ENCODE measurements around the gene KCNC1.

Gene KCNC1

GRCh38 chr11:17775035-17775348, 40.4 kb downstream of the KCNC1 start:
- Histone ChIP-seq H3K4me3 (ENCODE audit: low read length) (no peak overlapping the region), H3K36me3 (ENCODE audit: control insufficient read depth, insufficient read depth, low read length) (no peaks in the 10 kb centered on the region), H3K9ac (ENCODE audit: low read length) (no peak overlapping the region), H3K9me3 (ENCODE audit: control insufficient read depth, low read length) (no peaks in the 10 kb centered on the region), H3K4me1 (ENCODE audit: control insufficient read depth, insufficient read depth, low read length) (peaks cover 12% of the 10 kb centered on the region), H3K27me3 (ENCODE audit: control insufficient read depth, insufficient read depth, low read length) (no peaks in the 10 kb centered on the region)

- peaks cover 5% of the 10 kb centered on the region for H3K4me1 ChIP-seq (ENCODE audit: control insufficient read depth, insufficient read depth, low read length)
- no peaks in the 10 kb centered on the region for H3K9me3 ChIP-seq (ENCODE audit: control insufficient read depth, low read length)
- no peaks in the 10 kb centered on the region for H3K27me3 ChIP-seq (ENCODE audit: control insufficient read depth, insufficient read depth, low read length)
- no peaks in the 10 kb centered on the region for H3K36me3 ChIP-seq (ENCODE audit: control insufficient read depth, insufficient read depth, low read length)
- no peak overlapping the region for H3K9ac ChIP-seq (ENCODE audit: low read length)
- no peak overlapping the region for H3K4me3 ChIP-seq (ENCODE audit: low read length)
These were observed 41.1 kb downstream of the KCNC1 start for GRCh38 chr11:17775507-17776211.

DNA sequence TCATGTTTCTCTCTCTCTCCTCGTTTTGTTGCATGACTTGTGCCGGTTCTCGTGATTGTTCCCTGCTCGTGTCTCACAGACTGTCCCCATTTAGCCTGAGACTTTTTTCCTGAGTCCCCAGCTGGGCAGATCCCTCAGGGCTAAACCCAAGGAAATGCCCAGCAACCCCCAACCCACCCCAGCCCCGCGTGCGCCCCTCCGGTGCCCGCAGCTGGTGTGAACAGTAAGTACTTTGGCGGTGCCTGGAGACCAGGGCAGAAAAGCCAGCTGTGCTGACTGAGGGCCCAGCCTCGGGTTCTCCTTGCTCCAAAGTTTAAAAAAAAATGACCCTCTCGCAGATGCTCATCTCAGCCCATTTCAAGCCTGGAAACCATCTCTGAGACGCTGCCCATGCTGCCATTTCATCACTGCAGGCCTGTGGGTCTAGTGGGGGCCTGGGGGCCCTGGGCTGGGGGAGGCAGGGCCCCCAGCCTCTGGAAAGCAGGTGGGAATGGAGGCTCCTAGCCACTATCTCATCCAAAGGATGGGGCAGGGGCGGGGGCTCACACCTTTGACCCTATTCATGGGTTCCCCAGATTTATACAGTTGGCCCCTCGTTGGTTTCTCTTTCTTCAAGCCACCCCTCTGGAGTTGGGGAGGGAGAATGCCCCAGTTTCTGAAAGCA, 41.8 kb downstream of the KCNC1 start:
- H3K36me3 ChIP-seq (ENCODE audit: control insufficient read depth, insufficient read depth, low read length), result no peaks in the 10 kb centered on the region
- H3K27me3 ChIP-seq (ENCODE audit: control insufficient read depth, insufficient read depth, low read length), result no peaks in the 10 kb centered on the region
- no peak overlapping the region for H3K9ac ChIP-seq (ENCODE audit: low read length)
- no peak overlapping the region for H3K4me3 ChIP-seq (ENCODE audit: low read length)
- H3K4me1 ChIP-seq (ENCODE audit: control insufficient read depth, insufficient read depth, low read length), result no peaks in the 10 kb centered on the region
- no peaks in the 10 kb centered on the region for H3K9me3 ChIP-seq (ENCODE audit: control insufficient read depth, low read length)

GRCh38 chr11:17777086-17777737, 42.6 kb downstream of the KCNC1 start:
- Histone ChIP-seq H3K9ac (ENCODE audit: low read length) (no peak overlapping the region), H3K4me1 (ENCODE audit: control insufficient read depth, insufficient read depth, low read length) (no peaks in the 10 kb centered on the region), H3K36me3 (ENCODE audit: control insufficient read depth, insufficient read depth, low read length) (no peaks in the 10 kb centered on the region), H3K27me3 (ENCODE audit: control insufficient read depth, insufficient read depth, low read length) (no peaks in the 10 kb centered on the region), H3K9me3 (ENCODE audit: control insufficient read depth, low read length) (no peaks in the 10 kb centered on the region), H3K4me3 (ENCODE audit: low read length) (no peak overlapping the region)

DNA sequence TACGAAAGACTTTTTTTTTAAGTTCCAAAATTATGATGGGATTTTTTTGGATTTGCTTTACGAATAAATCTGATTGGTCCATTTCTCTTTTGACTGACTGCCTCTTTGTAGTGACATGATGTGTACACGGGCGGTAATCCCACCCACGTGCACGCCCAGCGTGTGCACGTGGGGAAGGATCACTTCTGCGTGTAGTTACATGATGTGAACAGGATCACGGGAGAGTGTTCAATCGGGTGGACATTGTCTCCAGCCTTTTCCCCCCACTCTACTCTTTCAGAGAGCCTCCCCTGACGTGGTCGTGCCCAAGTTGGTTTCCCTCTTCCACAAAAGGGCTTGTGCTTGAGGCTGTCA, 43.1 kb downstream of the KCNC1 start:
- Histone ChIP-seq H3K9me3 (ENCODE audit: control insufficient read depth, low read length) (no peaks in the 10 kb centered on the region), H3K27me3 (ENCODE audit: control insufficient read depth, insufficient read depth, low read length) (no peaks in the 10 kb centered on the region), H3K4me1 (ENCODE audit: control insufficient read depth, insufficient read depth, low read length) (no peaks in the 10 kb centered on the region), H3K36me3 (ENCODE audit: control insufficient read depth, insufficient read depth, low read length) (no peaks in the 10 kb centered on the region), H3K9ac (ENCODE audit: low read length) (no peak overlapping the region), H3K4me3 (ENCODE audit: low read length) (no peak overlapping the region)

GRCh38 chr11:17778352-17778751, 43.8 kb downstream of the KCNC1 start:
- Histone ChIP-seq H3K27me3 (ENCODE audit: control insufficient read depth, insufficient read depth, low read length) (no peaks in the 10 kb centered on the region), H3K4me3 (ENCODE audit: low read length) (no peak overlapping the region), H3K36me3 (ENCODE audit: control insufficient read depth, insufficient read depth, low read length) (no peaks in the 10 kb centered on the region), H3K4me1 (ENCODE audit: control insufficient read depth, insufficient read depth, low read length) (no peaks in the 10 kb centered on the region), H3K9ac (ENCODE audit: low read length) (no peak overlapping the region), H3K9me3 (ENCODE audit: control insufficient read depth, low read length) (no peaks in the 10 kb centered on the region)

- no peaks in the 10 kb centered on the region for H3K36me3 ChIP-seq (ENCODE audit: control insufficient read depth, insufficient read depth, low read length)
- H3K9me3 ChIP-seq (ENCODE audit: control insufficient read depth, low read length), result no peaks in the 10 kb centered on the region
- no peak overlapping the region for H3K4me3 ChIP-seq (ENCODE audit: low read length)
- H3K4me1 ChIP-seq (ENCODE audit: control insufficient read depth, insufficient read depth, low read length), result no peaks in the 10 kb centered on the region
- no peaks in the 10 kb centered on the region for H3K27me3 ChIP-seq (ENCODE audit: control insufficient read depth, insufficient read depth, low read length)
- no peak overlapping the region for H3K9ac ChIP-seq (ENCODE audit: low read length)
These were observed 44.6 kb downstream of the KCNC1 start for GRCh38 chr11:17778956-17779860.

DNA sequence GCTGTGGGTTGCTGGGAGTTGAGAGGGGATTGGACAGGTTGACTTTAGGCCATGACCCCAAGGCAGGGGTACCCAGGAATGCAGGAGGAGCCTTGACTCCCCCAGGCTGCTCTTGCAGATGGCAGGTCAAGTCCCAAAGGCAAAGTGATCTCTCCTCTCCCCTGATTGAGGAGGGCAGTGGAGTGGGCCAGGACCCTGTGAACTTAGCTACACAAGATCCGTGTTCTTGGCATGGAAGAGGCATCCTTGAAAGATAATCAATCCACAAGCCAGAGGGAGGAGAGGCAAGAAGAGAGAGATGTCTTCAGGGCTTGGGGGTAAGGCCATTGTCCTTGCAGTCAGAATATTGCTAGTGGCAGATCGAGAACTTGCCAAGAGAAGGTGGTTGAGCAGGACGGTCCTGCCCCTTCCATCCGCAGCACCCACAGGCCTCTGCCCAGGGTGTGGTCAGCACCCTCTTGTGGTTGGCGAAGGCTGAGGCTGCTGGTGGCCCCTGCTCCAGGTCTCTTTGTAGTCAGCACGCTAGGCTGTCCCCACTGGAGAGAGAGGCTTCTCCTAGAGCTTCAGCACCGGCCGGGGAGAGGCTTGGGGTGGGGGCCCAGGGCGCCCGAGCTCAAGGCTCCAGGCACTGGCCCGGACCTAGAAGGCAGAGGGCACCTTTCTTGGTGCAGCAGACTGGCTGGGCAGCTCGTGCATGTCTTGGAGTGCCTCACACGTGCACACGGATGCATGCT, 45.4 kb downstream of the KCNC1 start:
- H3K36me3 ChIP-seq (ENCODE audit: control insufficient read depth, insufficient read depth, low read length), result no peaks in the 10 kb centered on the region
- no peak overlapping the region for H3K9ac ChIP-seq (ENCODE audit: low read length)
- H3K27me3 ChIP-seq (ENCODE audit: control insufficient read depth, insufficient read depth, low read length), result no peaks in the 10 kb centered on the region
- no peaks in the 10 kb centered on the region for H3K4me1 ChIP-seq (ENCODE audit: control insufficient read depth, insufficient read depth, low read length)
- H3K4me3 ChIP-seq (ENCODE audit: low read length), result no peak overlapping the region
- H3K9me3 ChIP-seq (ENCODE audit: control insufficient read depth, low read length), result no peaks in the 10 kb centered on the region

- no peaks in the 10 kb centered on the region for H3K36me3 ChIP-seq (ENCODE audit: control insufficient read depth, insufficient read depth, low read length)
- H3K4me1 ChIP-seq (ENCODE audit: control insufficient read depth, insufficient read depth, low read length), result no peaks in the 10 kb centered on the region
- no peaks in the 10 kb centered on the region for H3K9me3 ChIP-seq (ENCODE audit: control insufficient read depth, low read length)
- no peak overlapping the region for H3K4me3 ChIP-seq (ENCODE audit: low read length)
- H3K9ac ChIP-seq (ENCODE audit: low read length), result no peak overlapping the region
- H3K27me3 ChIP-seq (ENCODE audit: control insufficient read depth, insufficient read depth, low read length), result no peaks in the 10 kb centered on the region
These were observed 46.1 kb downstream of the KCNC1 start for GRCh38 chr11:17780668-17781067.

DNA sequence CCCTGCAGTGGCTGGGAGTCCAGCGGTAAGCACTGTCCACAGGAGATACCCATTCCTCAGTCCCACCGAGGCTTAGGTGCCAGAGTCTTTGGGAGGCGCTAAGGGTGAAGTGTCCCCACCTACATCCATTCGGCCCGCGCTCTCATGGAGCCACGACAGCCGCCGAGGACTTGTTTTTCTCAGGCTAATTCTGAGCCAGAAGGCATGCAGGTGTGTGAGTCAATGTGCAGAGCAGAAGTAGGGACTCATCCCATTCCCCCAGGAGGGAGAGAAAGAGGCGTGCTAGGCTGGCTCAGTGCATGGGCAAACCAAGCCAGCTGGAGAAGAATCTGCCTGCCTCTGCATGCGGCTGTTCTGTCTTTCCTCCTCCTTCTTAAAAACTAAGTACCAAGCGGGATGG, 46.6 kb downstream of the KCNC1 start:
- no peaks in the 10 kb centered on the region for H3K4me1 ChIP-seq (ENCODE audit: control insufficient read depth, insufficient read depth, low read length)
- no peak overlapping the region for H3K9ac ChIP-seq (ENCODE audit: low read length)
- no peaks in the 10 kb centered on the region for H3K36me3 ChIP-seq (ENCODE audit: control insufficient read depth, insufficient read depth, low read length)
- H3K27me3 ChIP-seq (ENCODE audit: control insufficient read depth, insufficient read depth, low read length), result no peaks in the 10 kb centered on the region
- H3K9me3 ChIP-seq (ENCODE audit: control insufficient read depth, low read length), result no peaks in the 10 kb centered on the region
- no peak overlapping the region for H3K4me3 ChIP-seq (ENCODE audit: low read length)

DNA sequence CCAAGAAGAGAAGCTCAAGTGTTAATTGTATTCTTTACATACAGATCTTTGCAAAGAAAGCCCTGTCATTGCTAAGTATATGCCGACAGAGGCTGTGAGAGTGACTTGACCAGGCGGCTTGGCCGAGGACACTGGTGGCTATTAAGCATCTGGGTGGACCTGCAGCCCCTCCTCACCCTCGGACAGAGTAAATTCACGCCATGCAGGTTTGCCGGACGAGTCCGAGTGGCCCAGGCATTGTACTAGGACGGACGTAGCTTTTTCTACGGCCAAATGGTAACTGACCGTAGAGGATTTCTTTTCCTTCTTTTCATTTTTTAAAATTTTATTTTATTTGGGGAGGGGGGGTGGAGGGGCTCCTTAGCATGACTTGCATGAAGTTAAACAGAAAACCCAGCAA, 47.0 kb downstream of the KCNC1 start:
- Histone ChIP-seq H3K36me3 (ENCODE audit: control insufficient read depth, insufficient read depth, low read length) (no peaks in the 10 kb centered on the region), H3K9me3 (ENCODE audit: control insufficient read depth, low read length) (no peaks in the 10 kb centered on the region), H3K9ac (ENCODE audit: low read length) (no peak overlapping the region), H3K4me3 (ENCODE audit: low read length) (no peak overlapping the region), H3K27me3 (ENCODE audit: control insufficient read depth, insufficient read depth, low read length) (no peaks in the 10 kb centered on the region), H3K4me1 (ENCODE audit: control insufficient read depth, insufficient read depth, low read length) (no peaks in the 10 kb centered on the region)

All from mucosa of stomach (tissue), 1 donor.